Gastrocnemius medialis (tissue), 4 donors: ENCODE results near the gene VWA8.

Experiments
- CTCF ChIP-seq, 5 experiments: fragments of 450-650 bp in 3 of 5; fragments of 200-600 bp in 2 of 5; sonication (generic) in 2 of 5; IDR thresholded peaks in 4 of 5; conservative IDR thresholded peaks in 1 of 5; 1 replicate in 4 of 5; 2 replicates in 1 of 5; pipeline ENCODE4 v1.5.1; 2016 to 2019; ENCODE audit warnings: antibody characterized with exemption in 5 of 5, mild to moderate bottlenecking in 3 of 5, moderate library complexity in 3 of 5
- POLR2A ChIP-seq, 2 donors: fragments of 450-650 bp; IDR thresholded peaks; one replicate each; pipeline ENCODE4 v1.6.1; 2017; ENCODE audit warnings: antibody characterized with exemption in 2 of 2, mild to moderate bottlenecking in 2 of 2, moderate library complexity in 2 of 2

- no peak for TF ChIP-seq POLR2A (IDR thresholded peaks at IDR 0.05)
- TF ChIP-seq CTCF (IDR thresholded peaks at IDR 0.05 in 4 of 5, conservative IDR thresholded peaks at IDR 0.05 in 1 of 5) = no peak
Measured at GRCh38 chr13:41565846-41566245, 395.1 kb downstream of the VWA8 start.
